ENCODE measurements around the gene TBC1D13. TPM values are rescaled to one million over a fixed set of nuclear protein-coding genes. Genes with fewer than 3 reads are reported as not detected.
"Not testable (repeated sequence)": the region's sequence is repeated elsewhere in the genome, so short reads cannot be mapped to it uniquely, and the experiment has no call there.

Gene TBC1D13
- total RNA-seq, 1 experiment from 2014 or later = 12.0 TPM

- no peak for DNase-seq (ENCODE audit: low spot score)
Observed at GRCh38 chr9:128785427-128785826, 1.6 kb upstream of the TBC1D13 start.

- no peak for DNase-seq (ENCODE audit: low spot score)
Observed at GRCh38 chr9:128787659-128788058, 606 bp downstream of the TBC1D13 start.

- DNase-seq (ENCODE audit: low spot score) = no peak
Observed at GRCh38 chr9:128788445-128788844, 1.4 kb downstream of the TBC1D13 start.

- DNase-seq (ENCODE audit: low spot score) = no peak
Observed at GRCh38 chr9:128790536-128790935, 3.5 kb downstream of the TBC1D13 start.

- DNase-seq (ENCODE audit: low spot score) = no peak
Observed at GRCh38 chr9:128792134-128792533, 5.1 kb downstream of the TBC1D13 start.

GRCh38 chr9:128792978-128793686 lies 6.1 kb downstream of the TBC1D13 start:
- DNase-seq (ENCODE audit: low spot score) = no peak

GRCh38 chr9:128794961-128795360 lies 7.9 kb downstream of the TBC1D13 start:
- not testable (repeated sequence) for DNase-seq (ENCODE audit: low spot score)

- no peak for DNase-seq (ENCODE audit: low spot score)
Observed at GRCh38 chr9:128798896-128799295, 11.8 kb downstream of the TBC1D13 start.

GRCh38 chr9:128800061-128800460 lies 13.0 kb downstream of the TBC1D13 start:
- no peak for DNase-seq (ENCODE audit: low spot score)

- no peak for DNase-seq (ENCODE audit: low spot score)
Observed at GRCh38 chr9:128802482-128802881, 15.4 kb downstream of the TBC1D13 start.

GRCh38 chr9:128805661-128806060 lies 18.6 kb downstream of the TBC1D13 start:
- DNase-seq (ENCODE audit: low spot score) = no peak

GRCh38 chr9:128807827-128808226 lies 20.8 kb downstream of the TBC1D13 start:
- DNase-seq (ENCODE audit: low spot score) = no peak

- DNase-seq (ENCODE audit: low spot score) = no peak
Observed at GRCh38 chr9:128808543-128808942, 21.5 kb downstream of the TBC1D13 start.

- DNase-seq (ENCODE audit: low spot score) = no peak
Observed at GRCh38 chr9:128809036-128809599, 22.1 kb downstream of the TBC1D13 start.

GRCh38 chr9:128809831-128810230 lies 22.8 kb downstream of the TBC1D13 start:
- DNase-seq (ENCODE audit: low spot score) = no peak

- no peak for DNase-seq (ENCODE audit: low spot score)
Observed at GRCh38 chr9:128810873-128811272, 23.8 kb downstream of the TBC1D13 start.

- DNase-seq (ENCODE audit: low spot score) = peak; percentile 96
Observed at GRCh38 chr9:128818099-128818838, 31.2 kb downstream of the TBC1D13 start, which contains the start of gene ENDOG. Gene ENDOG (plus strand): TSS chr9:128818500. CDS start chr9:128818685, 185 bp downstream.

- no peak for DNase-seq (ENCODE audit: low spot score)
Observed at GRCh38 chr9:128818839-128819715, 32.0 kb downstream of the TBC1D13 start.

- DNase-seq (ENCODE audit: low spot score) = no peak
Observed at GRCh38 chr9:128819716-128820664, 32.9 kb downstream of the TBC1D13 start.
